Panc1 (cell line): ENCODE measurements around the gene SETDB1.

Experiments
- SIN3A ChIP-seq: IDR thresholded peaks from 2 replicates; pipeline ENCODE4 v1.6.1; 2012; ENCODE audit warnings: low read depth, mild to moderate bottlenecking, low read length, moderate library complexity, borderline replicate concordance; ENCODE audit not compliant: insufficient read depth
- TCF7L2 ChIP-seq: IDR thresholded peaks from 2 replicates; pipeline ENCODE4 v1.6.1; 2011; ENCODE audit warnings: mild to moderate bottlenecking, low read depth, low read length, inconsistent platforms
- TF ChIP-seq, protein P1 (sequence below): fragments of 450-650 bp; IDR thresholded peaks from 2 replicates; pipeline ENCODE4 v1.5.1; 2017; ENCODE audit warnings: mild to moderate bottlenecking
- TF ChIP-seq, protein P2 (sequence below), 2 experiments: IDR thresholded peaks; 2 replicates each; pipeline ENCODE4 v1.6.1; 2011 to 2012; ENCODE audit warnings: low read depth in 2 of 2, control low read depth in 1 of 2, low read length in 1 of 2, mild to moderate bottlenecking in 1 of 2, moderate library complexity in 1 of 2; ENCODE audit not compliant: insufficient read depth in 1 of 2

DNA sequence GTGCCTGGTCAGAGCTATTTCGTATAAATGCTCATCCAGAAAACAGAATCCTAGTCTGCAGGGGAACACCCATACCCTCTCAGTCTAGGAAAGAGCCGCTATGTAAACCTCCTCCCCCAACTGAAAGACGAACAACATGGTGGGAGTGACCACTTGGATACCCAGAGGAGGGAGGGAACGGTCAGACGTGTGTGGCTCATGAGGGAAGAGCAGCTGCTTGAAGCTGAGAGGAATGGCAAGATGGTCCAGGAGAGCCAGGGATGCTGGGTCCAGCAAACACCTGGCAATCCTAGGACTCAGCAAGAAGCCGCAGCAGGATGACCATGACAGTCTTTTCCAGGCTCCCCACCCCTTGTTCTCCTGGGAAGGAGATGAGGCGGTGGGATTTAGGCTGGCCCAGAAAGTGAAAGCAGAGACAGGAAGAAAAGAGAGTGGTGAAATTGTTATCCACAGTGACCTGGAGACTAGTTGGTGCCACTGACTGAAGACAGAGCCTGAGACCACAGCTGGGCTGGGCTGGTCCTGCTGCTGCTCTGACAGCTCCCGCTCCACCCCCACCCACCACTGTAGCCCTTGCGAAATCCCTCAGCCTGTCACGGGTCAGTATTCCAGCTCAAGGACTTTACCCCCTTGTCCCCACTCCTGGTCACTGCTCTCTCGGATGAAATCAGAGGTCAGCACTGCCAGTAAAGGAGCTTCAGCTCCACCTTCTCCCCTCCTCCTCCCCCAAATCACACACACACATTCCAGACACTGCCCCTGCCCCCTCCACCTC, 44.8 kb downstream of the SETDB1 start:
- TF ChIP-seq SIN3A (no peak), TCF7L2 (no peak)
- TF ChIP-seq, protein P1, sequence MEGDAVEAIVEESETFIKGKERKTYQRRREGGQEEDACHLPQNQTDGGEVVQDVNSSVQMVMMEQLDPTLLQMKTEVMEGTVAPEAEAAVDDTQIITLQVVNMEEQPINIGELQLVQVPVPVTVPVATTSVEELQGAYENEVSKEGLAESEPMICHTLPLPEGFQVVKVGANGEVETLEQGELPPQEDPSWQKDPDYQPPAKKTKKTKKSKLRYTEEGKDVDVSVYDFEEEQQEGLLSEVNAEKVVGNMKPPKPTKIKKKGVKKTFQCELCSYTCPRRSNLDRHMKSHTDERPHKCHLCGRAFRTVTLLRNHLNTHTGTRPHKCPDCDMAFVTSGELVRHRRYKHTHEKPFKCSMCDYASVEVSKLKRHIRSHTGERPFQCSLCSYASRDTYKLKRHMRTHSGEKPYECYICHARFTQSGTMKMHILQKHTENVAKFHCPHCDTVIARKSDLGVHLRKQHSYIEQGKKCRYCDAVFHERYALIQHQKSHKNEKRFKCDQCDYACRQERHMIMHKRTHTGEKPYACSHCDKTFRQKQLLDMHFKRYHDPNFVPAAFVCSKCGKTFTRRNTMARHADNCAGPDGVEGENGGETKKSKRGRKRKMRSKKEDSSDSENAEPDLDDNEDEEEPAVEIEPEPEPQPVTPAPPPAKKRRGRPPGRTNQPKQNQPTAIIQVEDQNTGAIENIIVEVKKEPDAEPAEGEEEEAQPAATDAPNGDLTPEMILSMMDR = no peak
- TF ChIP-seq, protein P2, sequence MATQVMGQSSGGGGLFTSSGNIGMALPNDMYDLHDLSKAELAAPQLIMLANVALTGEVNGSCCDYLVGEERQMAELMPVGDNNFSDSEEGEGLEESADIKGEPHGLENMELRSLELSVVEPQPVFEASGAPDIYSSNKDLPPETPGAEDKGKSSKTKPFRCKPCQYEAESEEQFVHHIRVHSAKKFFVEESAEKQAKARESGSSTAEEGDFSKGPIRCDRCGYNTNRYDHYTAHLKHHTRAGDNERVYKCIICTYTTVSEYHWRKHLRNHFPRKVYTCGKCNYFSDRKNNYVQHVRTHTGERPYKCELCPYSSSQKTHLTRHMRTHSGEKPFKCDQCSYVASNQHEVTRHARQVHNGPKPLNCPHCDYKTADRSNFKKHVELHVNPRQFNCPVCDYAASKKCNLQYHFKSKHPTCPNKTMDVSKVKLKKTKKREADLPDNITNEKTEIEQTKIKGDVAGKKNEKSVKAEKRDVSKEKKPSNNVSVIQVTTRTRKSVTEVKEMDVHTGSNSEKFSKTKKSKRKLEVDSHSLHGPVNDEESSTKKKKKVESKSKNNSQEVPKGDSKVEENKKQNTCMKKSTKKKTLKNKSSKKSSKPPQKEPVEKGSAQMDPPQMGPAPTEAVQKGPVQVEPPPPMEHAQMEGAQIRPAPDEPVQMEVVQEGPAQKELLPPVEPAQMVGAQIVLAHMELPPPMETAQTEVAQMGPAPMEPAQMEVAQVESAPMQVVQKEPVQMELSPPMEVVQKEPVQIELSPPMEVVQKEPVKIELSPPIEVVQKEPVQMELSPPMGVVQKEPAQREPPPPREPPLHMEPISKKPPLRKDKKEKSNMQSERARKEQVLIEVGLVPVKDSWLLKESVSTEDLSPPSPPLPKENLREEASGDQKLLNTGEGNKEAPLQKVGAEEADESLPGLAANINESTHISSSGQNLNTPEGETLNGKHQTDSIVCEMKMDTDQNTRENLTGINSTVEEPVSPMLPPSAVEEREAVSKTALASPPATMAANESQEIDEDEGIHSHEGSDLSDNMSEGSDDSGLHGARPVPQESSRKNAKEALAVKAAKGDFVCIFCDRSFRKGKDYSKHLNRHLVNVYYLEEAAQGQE (IDR thresholded peaks at IDR 0.05; ENCODE audit: insufficient read depth in 1 of 2, low read depth in 2 of 2, low read length in 1 of 2) = no peak
